Activated gamma-delta T cell treated with Interleukin-2 at 50 U/mL for 16 hours (primary cell): ENCODE data around the gene UPF2.

Source experiments
- DNase-seq: peaks from one replicate; pipeline ENCODE4 v3.0.0-alpha.2; 2020

UPF2 gene

DNA sequence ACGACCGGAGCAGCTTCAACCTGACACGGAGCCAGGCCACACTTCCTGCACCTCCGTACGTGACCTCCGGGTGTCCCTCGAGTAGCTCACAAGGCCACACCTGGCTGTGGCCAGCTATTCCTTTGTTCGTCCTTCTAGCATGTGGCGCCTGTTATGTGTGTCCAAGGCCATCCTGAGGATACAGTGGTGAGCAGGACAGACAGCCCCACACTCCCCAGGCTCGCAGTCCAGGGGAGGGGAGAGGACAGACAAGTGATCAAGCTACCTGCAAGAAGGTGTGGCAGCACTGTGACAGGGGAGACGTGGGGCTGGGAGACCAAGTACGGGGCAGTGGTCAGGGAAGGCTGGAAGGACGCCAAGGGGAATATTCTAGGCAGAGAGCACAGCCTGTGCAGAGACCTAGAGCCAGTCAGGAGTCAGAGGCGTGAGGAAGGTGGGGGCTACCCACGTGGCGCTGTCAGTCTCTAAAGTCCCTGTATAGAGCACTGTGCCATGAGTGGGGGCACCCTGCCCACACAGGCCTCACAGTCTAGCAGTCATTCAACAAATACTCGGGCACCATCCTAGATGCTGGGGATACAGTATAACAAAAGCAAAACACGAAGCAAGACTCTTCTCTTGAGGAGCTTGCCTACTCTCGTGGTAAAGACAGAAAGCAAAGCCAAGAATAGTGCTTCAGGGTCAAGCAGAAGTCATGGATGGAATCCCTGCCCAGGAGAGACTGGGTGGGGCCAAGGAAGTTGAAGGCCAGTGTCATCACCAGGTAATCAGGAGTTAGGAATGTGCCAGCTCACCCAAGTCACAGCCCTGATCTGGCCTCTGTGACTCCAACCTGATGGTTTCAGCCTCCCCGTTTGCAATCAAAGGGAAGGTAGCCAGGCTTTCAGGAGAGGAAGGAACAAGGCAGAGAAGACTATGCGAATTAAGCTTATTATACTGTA, 160.9 kb downstream of the UPF2 start:
- no peak for DNase-seq

- DNase-seq = no peak
Observed at GRCh38 chr10:11881030-11881476, 161.6 kb downstream of the UPF2 start.

DNA sequence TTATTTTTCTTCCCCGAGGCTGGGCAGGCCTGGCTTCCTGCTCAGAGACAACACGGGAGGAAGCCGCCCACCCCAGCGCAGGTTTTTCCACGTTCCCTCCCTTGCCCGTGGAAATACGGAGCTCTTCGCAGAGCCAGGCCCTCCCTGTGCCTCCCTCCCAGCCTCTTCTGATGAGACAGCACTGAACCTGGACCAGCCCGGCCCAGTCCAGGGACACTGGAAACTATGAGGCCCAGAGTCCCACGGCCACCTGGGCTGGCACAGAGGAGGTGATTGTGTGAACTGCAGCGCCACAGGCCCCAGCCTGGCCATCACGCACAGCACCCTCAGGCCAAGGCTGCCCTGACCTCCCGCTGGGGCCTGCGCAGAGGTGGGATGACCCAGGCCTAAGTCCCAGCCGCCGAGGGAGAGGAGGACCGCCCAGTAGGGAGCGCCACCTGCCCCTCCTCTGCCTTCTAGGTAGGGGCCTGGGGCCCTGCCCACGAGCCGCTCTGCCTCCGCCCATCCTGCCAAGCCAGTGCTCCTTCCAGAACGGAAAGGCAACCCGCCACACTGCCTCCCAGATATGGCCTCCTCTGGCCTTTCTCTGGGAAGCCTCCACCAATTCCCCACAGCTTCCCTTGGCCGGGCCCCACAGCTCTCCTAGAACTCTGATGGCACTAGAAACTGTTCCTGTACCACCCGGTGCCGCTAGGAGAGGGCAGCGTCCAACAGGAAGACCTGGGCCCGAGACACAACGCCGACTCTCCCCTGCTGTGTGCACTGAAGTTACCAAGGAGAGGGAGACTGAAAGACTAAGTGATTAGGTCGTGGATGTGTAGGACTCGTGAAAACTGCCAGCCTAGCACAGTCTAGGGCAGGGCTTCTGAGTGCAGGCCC, 162.2 kb downstream of the UPF2 start:
- no peak for DNase-seq

GRCh38 chr10:11879387-11880094, 163.1 kb downstream of the UPF2 start:
- DNase-seq = no peak

DNA sequence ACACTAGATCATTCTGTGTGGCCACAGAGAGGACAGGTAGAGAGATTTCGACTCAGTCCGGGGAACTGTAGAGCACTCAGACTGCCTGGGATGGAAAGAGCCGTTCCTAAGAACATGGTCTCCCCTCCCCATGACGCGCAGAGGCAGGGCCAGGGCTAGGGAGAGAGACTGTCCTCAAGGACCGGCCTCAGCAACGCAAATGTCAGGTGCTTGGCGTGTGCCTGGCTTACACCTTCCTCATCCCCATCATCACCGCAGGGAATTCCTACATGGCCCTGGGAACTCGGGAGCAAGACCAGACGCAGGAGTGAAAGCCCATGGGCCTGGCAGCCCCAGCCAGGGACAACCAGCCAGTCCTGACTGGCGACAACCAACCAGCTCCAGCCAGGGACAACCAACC, 163.8 kb downstream of the UPF2 start:
- no peak for DNase-seq

- no peak for DNase-seq
Observed at GRCh38 chr10:11877591-11877905, 165.1 kb downstream of the UPF2 start.

DNA sequence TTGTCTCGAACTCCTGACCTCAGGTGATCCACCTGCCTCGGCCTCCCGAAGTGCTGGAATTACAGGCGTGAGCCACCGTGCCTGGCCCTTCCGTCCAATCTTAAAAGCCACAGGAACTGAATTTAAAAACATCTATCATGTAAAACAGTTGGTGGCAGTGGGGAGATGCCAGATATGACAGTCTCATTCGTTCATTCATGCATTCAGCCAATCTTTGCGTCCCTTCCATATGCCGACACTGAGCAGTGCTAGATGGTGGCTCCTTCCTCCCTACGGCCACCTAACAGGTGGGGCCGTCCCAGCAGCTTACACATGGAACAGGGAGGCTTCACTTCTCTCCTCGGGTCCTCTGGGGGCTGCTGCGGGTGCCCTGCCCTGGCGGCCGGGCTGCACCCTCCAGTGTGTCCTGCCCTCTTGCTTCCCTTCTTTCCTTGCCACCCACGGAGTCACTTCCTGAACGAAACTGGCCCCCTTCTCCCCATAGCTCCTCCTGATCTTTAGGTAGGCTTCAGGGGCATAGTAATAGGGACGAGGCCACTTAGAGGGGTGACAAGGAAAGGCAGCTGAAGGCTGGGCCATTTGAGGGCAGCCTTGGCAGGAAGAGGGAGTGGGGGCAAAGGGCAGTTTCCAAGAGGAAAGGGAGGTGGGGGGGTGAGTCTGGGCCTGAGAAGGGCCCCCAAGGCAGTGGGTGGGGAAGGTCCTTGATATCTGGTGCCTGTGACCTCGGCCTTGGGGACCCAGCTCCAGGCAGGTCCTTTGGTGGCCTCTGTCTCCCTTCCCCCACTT, 165.6 kb downstream of the UPF2 start:
- DNase-seq = no peak

DNA sequence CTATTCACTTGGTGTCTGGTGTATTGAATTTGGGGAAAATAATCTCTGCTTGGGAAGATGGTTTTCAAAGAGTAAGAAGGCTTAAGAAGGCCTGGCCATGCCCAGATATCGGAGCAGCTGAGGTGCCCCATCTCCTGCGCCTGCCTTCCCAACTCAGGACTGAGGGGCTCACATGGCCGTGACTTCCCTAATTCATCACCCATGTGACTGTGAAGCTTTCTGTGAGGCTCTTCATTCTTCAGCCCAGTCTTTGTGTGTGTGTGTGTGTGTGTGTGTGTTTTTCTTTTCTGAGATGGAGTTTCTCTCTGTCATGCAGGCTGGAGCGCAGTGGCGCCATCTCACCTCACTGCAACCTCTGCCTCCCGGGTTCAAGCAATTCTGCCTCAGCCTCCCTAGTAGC, 166.3 kb downstream of the UPF2 start:
- DNase-seq = no peak

DNA sequence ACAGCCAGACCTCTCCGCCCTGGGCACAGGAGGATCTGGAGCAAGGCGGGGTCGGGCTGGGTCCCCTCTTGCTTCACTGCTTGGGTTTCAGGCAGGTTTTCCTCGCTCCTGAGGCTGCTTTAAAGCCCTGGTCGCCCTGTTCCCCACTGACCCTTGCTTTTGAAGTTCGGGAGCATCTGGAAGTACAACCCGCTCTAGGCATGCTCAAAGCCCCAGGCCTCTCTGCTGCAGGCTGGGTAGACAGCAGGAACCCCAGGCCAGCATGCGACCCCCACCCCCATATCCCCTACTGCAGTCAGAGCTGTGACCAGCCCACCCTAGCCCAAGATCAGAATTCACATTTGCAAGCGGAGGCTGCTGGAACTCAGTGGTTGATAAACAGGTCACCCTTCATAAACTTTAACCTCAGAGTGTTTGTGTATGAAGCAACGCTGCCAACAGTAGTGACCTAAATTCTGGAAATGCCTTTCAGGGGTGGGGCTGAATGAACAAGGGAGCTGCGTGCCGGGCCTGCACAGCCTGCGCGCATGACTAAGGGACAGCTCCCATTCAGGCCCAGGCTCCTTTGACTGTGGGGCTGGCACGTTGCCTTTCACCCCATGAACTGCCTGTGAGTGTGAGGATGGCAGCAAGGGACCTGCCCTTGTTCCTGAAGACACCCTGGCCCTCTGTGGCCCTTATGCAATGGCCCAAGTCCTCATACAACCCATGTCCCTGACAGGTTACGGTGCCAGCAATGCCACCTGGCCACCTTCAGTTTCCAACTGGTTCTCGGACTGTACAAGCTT, 166.9 kb downstream of the UPF2 start:
- DNase-seq = no peak

- DNase-seq = no peak
Observed at GRCh38 chr10:11874568-11875493, 167.8 kb downstream of the UPF2 start.

DNA sequence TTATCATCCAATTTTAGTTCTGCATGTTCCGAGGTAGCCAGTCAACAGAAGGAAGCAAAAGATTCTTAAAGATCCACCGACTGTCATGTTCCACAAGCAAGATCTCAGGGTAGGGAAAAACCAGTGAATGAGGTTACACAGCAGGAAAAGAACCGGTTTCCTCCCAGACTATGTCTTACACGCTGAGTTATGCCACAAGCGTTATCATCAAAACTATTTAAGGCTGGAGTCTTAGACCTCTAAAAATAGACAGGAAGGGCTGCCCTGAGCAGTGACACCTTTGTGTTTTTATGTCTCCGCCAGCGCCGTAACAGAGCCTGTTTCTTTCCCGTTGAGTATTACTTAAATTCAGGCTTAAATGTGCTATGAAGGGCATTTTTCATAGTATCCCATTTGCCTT, 171.1 kb downstream of the UPF2 start:
- no peak for DNase-seq

DNA sequence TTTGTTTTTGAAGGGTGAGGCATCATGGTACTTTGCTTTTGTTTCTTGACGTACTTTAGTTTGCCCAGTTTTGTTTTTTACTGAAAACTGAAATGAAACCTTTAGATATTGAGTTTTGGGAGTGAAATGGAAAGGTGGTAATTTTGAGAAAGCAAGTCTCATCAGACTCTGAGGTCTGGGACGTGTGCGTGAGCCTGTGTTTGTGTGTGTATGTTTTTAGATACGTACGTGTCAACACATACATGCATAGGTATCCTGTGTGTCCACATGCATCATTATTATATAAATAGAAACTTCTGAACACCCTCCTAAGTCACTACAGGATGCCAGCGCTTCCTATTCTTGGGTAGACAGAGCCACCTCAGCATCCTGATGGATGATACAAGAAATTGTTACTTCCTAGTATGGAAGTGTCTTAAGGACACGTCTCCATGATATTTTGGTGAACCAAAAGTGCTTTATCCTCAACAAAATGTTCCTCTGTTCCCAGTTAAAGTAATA, 171.7 kb downstream of the UPF2 start:
- no peak for DNase-seq

- no peak for DNase-seq
Observed at GRCh38 chr10:11870461-11870780, 172.2 kb downstream of the UPF2 start.
